Muscle layer of duodenum (tissue), 2 donors: ENCODE measurements around the gene CGA.
"Not testable (repeated sequence)": the region's sequence is repeated elsewhere in the genome, so short reads cannot be mapped to it uniquely, and the experiment has no call there.

Source experiments
- H3K27ac ChIP-seq: one replicate; pipeline ENCODE4 v1.7.0; 2013; ENCODE audit warnings: mild to moderate bottlenecking, low read length
- H3K27me3 ChIP-seq: one replicate; pipeline ENCODE4 v1.7.0; 2013; ENCODE audit warnings: low read depth, mild to moderate bottlenecking, control low read depth, low read length
- H3K36me3 ChIP-seq, 2 donors: one replicate each; pipeline ENCODE4 v1.7.0; 2013; ENCODE audit warnings: low read length in 2 of 2, control low read depth in 1 of 2, mild to moderate bottlenecking in 1 of 2; ENCODE audit not compliant: insufficient read depth in 2 of 2, control insufficient read depth in 1 of 2
- H3K4me1 ChIP-seq, 2 donors: one replicate each; pipeline ENCODE4 v1.7.0; 2013; ENCODE audit warnings: low read length in 2 of 2, mild to moderate bottlenecking in 2 of 2, control low read depth in 1 of 2, moderate library complexity in 1 of 2; ENCODE audit not compliant: insufficient read depth in 2 of 2, control insufficient read depth in 1 of 2
- H3K4me3 ChIP-seq, 2 donors: one replicate each; pipeline ENCODE4 v1.7.0; 2013; ENCODE audit warnings: low read length in 2 of 2, low read depth in 1 of 2, mild to moderate bottlenecking in 1 of 2
- H3K9me3 ChIP-seq, 2 donors: one replicate each; pipeline ENCODE4 v1.7.0; 2013; ENCODE audit warnings: low read length in 2 of 2, control low read depth in 1 of 2, mild to moderate bottlenecking in 1 of 2; ENCODE audit not compliant: control insufficient read depth in 1 of 2
- donor health status: healthy.

CGA gene

GRCh38 chr6:87095087-87095509 is at the start of gene CGA:
CGA (minus strand) TSS chr6:87095106; CDS start chr6:87088200, 6,906 bp downstream.
- Histone ChIP-seq H3K9me3 (no peaks in the 10 kb centered on the region), H3K27me3 (no peaks in the 10 kb centered on the region), H3K36me3 (no peaks in the 10 kb centered on the region), H3K4me1 (no peaks in the 10 kb centered on the region), H3K4me3 (no peak within 1 kb of the TSS), H3K27ac (no peak within 1 kb of the TSS)

GRCh38 chr6:87139927-87140326 is 45.0 kb upstream of the CGA start:
- H3K27ac ChIP-seq, H3K27me3 ChIP-seq, H3K4me1 ChIP-seq, H3K4me3 ChIP-seq, H3K9me3 ChIP-seq, H3K36me3 ChIP-seq: not testable (repeated sequence)

DNA sequence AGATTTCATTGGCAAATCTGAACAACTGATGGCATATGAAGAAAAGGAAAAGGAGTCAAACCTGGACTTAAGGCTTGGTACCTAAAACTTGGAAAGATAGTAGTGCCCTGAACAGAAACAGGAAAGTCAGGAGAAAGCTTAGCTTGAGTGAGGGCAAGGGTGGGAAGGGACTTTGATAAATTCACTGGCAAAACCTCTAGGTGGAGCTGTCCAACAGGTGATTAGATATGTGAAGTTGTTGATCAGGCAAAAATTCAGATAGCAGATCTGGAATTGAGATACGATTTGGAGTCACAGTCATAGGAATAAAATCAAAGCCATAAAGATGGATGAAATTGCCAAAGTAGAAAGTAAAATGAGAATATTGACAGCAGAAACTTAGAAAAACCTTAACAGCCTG is 44.3 kb upstream of the CGA start:
- no peak overlapping the region for H3K4me3 ChIP-seq
- H3K36me3 ChIP-seq = no peaks in the 10 kb centered on the region
- no peaks in the 10 kb centered on the region for H3K9me3 ChIP-seq
- no peaks in the 10 kb centered on the region for H3K27me3 ChIP-seq
- no peak overlapping the region for H3K27ac ChIP-seq
- H3K4me1 ChIP-seq = no peaks in the 10 kb centered on the region

DNA sequence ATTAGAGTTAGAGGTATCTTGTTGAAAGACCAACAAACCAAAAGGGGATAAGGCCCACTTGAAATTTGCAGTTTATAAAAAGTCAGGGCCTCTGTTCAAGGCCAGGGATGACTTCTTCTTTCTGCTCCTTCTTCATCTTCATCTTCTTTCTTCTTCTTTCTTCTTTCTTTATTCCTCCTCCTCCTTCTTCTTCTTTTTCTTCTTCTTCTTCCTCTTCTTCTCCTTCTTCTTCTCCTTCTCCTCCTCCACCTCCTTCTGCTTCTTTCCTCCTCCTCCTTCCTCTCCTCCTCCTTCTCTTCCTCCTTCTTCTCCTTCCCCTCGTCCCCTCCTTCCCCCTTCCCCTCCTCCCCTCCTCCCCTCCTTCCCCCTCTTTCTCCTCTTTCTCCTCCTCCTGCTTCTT is 42.1 kb upstream of the CGA start:
- Histone ChIP-seq H3K9me3 (no peaks in the 10 kb centered on the region), H3K27me3 (no peaks in the 10 kb centered on the region), H3K4me3 (no peak overlapping the region), H3K27ac (no peak overlapping the region), H3K36me3 (no peaks in the 10 kb centered on the region), H3K4me1 (no peaks in the 10 kb centered on the region)

GRCh38 chr6:87127737-87128136 is 32.8 kb upstream of the CGA start:
- Histone ChIP-seq H3K9me3 (peaks cover 0 to 6% of the 10 kb centered on the region in 2 donors), H3K27me3 (no peaks in the 10 kb centered on the region), H3K36me3 (no peaks in the 10 kb centered on the region), H3K27ac (no peak overlapping the region), H3K4me3 (no peak overlapping the region), H3K4me1 (no peaks in the 10 kb centered on the region)

- Histone ChIP-seq H3K27me3 (no peaks in the 10 kb centered on the region), H3K27ac (no peak overlapping the region), H3K9me3 (peaks cover 0 to 5% of the 10 kb centered on the region in 2 donors), H3K4me3 (no peak overlapping the region), H3K36me3 (no peaks in the 10 kb centered on the region), H3K4me1 (no peaks in the 10 kb centered on the region)
Measured at GRCh38 chr6:87126501-87126900, 31.6 kb upstream of the CGA start.

GRCh38 chr6:87124074-87124473 is 29.2 kb upstream of the CGA start:
- no peaks in the 10 kb centered on the region for H3K4me1 ChIP-seq
- H3K4me3 ChIP-seq = no peak overlapping the region
- no peaks in the 10 kb centered on the region for H3K36me3 ChIP-seq
- no peaks in the 10 kb centered on the region for H3K27me3 ChIP-seq
- H3K9me3 ChIP-seq = no peaks in the 10 kb centered on the region
- no peak overlapping the region for H3K27ac ChIP-seq

DNA sequence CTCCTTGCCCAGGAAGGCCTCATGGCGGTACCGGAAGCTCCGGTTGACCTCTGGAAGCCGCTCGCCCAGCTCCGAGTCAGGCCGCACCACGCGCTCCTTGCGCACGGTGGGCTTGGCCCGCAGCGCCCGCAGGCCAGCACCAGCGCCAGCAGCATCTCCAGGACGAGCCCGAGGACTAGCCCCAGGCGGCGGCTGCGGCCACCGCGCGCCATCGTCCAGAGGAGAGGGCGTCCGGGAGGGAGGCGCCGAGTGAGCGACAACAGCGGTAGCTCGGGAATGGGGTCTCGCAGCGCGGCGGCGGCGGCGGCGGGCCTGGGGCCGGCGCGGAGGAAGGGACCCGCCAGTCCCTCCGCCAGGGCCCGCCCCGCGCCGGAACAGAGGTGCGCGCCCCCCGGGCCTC is 27.6 kb upstream of the CGA start:
- no peaks in the 10 kb centered on the region for H3K36me3 ChIP-seq
- H3K4me1 ChIP-seq = no peaks in the 10 kb centered on the region
- H3K27ac ChIP-seq = no peak overlapping the region
- H3K27me3 ChIP-seq = no peaks in the 10 kb centered on the region
- H3K9me3 ChIP-seq = no peaks in the 10 kb centered on the region
- H3K4me3 ChIP-seq = peak overlapping the region in 1 of 2 donors; percentile 11

- no peaks in the 10 kb centered on the region for H3K27me3 ChIP-seq
- H3K27ac ChIP-seq = no peak overlapping the region
- H3K9me3 ChIP-seq = no peaks in the 10 kb centered on the region
- H3K36me3 ChIP-seq = no peaks in the 10 kb centered on the region
- H3K4me1 ChIP-seq = no peaks in the 10 kb centered on the region
- no peak overlapping the region for H3K4me3 ChIP-seq
Measured at GRCh38 chr6:87118054-87118453, 23.1 kb upstream of the CGA start.

DNA sequence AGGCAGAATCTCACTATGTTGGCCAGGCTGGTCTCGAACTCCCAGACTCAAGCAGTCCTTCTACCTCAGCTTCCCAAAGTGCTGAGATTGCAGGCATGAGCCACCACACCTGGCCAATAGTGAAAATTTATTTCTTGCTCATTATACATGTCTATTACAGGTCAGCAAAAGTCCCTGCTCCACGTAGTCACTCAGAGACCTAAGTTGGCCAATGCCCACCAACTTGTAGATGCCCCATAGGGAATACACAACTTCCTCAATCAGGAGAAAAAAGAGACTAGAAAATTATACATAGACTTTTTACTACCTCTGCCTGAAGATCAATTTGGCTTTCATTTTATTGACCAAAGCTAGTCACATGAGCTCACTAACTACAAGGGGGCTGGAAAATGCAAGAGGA is 22.0 kb upstream of the CGA start:
- H3K4me1 ChIP-seq = no peaks in the 10 kb centered on the region
- H3K4me3 ChIP-seq = no peak overlapping the region
- no peaks in the 10 kb centered on the region for H3K36me3 ChIP-seq
- H3K9me3 ChIP-seq = no peaks in the 10 kb centered on the region
- no peak overlapping the region for H3K27ac ChIP-seq
- H3K27me3 ChIP-seq = no peaks in the 10 kb centered on the region

DNA sequence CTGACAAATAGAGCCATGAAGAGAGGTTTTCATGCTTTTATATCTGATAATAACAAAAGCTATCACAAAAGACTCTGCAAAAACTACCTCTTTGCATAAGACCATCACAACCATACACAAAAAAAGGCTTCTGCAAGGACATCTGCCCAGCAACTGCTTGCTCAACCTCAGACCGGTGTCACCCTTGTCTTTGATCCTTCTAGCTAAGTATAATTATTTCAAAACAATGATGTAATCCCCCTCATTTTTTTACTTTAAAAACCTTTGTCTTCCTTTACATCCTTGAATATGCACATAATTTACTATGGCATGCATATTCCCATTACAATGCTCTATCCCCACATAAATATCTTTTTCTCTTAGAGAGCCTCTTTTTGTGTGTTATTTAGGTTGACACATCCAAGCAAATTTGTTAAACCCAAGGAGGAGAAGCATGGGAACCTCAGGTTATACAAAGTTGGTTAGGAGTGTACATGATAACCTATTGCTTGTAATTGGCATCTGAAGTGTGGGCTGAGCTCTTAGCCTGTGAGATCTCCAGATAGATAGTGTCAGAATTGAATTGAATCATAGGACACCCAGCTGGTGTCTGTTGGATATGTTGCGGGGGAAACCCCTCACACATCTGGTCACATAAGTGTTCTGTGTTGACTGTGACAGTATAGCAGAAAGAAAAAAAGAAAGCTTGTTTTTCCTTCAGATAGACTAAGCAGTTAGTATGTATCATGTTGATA is 20.7 kb upstream of the CGA start:
- Histone ChIP-seq H3K9me3 (no peaks in the 10 kb centered on the region), H3K36me3 (no peaks in the 10 kb centered on the region), H3K4me1 (no peaks in the 10 kb centered on the region), H3K27me3 (no peaks in the 10 kb centered on the region), H3K27ac (no peak overlapping the region), H3K4me3 (no peak overlapping the region)

- H3K4me3 ChIP-seq = no peak overlapping the region
- H3K27ac ChIP-seq = no peak overlapping the region
- no peaks in the 10 kb centered on the region for H3K4me1 ChIP-seq
- H3K36me3 ChIP-seq = no peaks in the 10 kb centered on the region
- H3K9me3 ChIP-seq = no peaks in the 10 kb centered on the region
- no peaks in the 10 kb centered on the region for H3K27me3 ChIP-seq
Measured at GRCh38 chr6:87110636-87111035, 15.7 kb upstream of the CGA start.
